HCEC 1CT (cell line): ENCODE measurements around the gene OPA1.

Experiments used
- DNase-seq: peaks from one replicate; pipeline ENCODE4 v3.0.0-alpha.2; 2017

OPA1 gene, protein sequence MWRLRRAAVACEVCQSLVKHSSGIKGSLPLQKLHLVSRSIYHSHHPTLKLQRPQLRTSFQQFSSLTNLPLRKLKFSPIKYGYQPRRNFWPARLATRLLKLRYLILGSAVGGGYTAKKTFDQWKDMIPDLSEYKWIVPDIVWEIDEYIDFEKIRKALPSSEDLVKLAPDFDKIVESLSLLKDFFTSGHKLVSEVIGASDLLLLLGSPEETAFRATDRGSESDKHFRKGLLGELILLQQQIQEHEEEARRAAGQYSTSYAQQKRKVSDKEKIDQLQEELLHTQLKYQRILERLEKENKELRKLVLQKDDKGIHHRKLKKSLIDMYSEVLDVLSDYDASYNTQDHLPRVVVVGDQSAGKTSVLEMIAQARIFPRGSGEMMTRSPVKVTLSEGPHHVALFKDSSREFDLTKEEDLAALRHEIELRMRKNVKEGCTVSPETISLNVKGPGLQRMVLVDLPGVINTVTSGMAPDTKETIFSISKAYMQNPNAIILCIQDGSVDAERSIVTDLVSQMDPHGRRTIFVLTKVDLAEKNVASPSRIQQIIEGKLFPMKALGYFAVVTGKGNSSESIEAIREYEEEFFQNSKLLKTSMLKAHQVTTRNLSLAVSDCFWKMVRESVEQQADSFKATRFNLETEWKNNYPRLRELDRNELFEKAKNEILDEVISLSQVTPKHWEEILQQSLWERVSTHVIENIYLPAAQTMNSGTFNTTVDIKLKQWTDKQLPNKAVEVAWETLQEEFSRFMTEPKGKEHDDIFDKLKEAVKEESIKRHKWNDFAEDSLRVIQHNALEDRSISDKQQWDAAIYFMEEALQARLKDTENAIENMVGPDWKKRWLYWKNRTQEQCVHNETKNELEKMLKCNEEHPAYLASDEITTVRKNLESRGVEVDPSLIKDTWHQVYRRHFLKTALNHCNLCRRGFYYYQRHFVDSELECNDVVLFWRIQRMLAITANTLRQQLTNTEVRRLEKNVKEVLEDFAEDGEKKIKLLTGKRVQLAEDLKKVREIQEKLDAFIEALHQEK

DNA sequence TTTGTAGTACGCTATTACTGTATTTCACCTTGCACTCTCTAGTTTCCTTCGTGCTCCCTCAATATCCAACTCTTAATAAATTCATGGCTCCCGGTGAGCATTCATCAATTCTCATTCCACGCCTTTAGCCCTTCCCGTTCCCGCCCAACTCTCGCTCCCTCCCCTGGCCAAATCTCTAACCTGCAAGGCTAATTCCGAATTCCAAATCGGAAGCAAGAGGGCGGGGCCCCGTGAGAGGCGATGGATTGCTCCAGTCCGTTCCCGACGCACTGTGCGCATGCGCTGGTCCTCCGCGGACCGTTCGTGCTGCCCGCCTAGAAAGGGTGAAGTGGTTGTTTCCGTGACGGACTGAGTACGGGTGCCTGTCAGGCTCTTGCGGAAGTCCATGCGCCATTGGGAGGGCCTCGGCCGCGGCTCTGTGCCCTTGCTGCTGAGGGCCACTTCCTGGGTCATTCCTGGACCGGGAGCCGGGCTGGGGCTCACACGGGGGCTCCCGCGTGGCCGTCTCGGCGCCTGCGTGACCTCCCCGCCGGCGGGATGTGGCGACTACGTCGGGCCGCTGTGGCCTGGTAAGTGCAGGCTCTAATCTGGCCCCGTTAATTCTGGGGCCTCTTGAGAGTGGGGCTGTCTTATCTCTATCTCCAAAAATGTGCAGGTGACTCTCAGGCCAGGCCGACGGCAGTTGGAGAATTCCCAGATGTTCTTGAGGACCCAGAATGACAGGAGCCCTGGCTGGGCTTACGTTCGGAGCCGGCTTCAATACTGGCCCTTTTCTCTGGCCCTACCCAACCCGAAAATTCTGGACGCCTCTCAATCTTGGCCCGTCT lies at the start of gene OPA1:
Gene OPA1, plus strand, starts transcription at position 368 of the 827 bp plus-strand sequence. Its CDS starts 170 bp downstream, at position 538.
- peak; percentile 98 for DNase-seq

DNA sequence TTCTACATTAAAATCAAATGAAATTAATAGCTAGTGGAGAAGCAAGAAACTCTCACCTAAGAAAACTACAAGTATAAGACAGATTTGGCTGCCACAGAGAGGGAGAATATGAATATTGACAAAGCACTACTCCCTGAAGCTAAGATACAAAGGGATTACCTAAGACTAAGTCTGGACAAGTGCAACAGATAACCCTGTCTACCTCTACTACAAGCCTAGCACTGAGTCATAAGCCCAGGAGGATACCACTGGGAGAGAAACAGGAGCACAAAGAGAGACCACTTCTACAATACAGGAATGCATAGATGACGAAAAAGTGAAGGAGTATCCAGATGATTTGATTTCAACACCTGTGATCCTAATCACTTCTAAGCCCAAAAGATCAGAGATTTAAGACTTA lies 48.7 kb upstream of the OPA1 start:
- no peak for DNase-seq

DNA sequence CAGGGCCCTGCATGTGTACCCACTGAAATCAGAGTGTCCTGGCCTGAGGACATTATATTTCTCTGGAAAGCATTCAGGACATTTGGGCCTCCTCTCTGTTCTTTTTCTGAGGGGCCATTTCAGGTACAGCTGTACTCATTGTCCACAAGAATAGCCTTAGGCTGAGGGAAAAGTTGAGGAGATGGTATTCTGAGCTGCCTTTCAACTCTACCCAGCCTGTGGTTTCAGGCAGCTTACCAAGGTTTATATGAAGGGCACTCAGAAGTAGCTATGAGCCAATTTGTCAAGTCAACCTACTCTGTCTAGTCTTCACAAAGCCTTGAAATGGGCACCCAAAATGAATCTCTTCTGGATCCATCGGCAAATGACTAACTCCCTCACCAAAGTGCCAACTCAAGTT lies 47.7 kb upstream of the OPA1 start:
- no peak for DNase-seq

DNA sequence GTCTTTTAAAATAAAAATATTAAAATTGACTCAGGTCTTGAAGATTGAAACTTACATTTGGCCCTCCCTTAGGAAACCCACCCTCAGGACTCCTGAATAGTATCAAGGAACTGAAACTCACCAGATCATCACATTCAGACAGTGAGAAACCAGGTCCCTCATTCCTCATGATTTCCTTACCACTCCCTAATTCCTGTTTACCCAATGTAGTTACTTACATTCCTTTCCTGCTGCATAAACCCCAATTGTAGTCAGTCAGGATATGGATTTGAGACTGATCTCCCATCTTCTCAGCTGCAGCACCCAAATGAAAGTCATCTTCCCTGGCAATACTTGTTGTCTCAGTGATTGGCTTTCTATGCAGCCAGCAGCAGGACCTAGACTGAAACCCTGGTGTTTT lies 46.9 kb upstream of the OPA1 start:
- no peak for DNase-seq

DNA sequence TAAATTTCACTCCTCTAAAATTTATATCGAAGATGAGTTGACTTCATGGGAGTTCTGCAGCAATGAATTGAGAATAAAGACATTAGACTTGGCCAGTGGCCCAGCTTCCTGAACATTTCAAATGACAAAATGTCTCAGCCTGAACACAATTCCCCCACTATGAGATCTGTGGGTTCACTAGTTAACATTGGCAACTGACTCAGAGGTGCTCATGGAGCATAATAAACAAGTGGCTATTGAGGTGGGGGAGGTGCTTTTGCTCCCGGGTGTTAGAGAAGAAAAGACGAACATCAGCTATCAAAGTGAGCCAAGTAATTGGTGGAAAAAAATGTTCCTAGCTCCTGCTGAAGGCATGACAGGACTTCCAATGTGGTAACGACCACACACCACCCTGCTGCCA lies 44.6 kb upstream of the OPA1 start:
- no peak for DNase-seq

DNA sequence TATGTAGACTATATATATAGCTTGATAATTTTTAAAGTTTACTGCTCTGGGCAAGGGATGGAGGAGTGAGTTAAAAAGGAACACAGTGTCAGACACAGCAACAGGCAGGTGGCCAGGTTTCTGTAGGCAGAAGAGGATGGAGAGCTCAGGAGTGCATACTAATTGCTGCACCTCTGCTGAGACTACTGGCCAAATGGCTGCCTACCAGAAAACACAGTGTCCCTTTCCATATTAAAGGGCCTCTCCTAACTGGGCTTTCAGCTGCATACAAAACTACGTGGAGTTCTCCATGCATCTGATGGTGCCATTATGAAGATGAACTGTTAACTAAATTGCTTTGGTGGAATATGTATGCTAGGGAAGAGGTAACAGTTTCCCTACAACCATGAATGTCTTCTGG lies 40.1 kb upstream of the OPA1 start:
- DNase-seq: no peak

DNA sequence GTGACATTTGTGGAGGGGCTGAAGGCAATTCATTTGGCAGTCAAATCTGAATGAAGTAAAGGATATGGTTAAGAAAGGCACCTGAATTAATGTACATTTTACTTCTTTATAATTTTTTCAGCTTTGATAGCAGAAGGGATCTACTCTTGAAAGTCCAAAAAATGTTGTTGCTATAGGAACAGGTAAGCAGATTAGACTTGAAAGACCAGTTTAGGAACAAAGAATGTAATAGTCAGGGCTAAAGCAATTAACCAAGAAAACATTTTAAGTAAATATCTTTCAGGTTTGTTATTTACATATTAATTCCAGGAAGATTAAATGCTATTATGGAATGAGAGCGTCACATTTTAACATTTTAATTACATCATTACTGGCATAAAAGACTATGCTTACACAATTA lies 39.4 kb upstream of the OPA1 start:
- DNase-seq: no peak

DNA sequence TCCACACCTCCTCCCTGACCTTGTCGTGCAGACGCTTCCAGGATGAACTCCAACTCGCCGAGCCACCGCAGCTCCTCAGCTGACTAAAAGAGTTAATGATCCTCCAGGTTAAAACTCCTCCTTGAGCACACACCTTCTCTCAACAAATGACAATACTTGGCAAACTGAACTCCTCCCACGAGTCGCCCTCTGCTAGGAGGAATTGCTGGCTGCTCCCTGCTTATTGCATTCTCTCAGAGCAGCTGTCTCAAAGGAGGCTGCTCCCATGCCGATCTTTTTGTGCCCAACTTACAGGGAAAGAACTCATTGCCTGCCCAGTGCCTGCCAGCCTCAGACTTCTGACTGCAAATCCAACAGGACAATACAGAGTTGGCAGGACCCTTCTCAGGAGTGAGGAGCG lies 38.2 kb upstream of the OPA1 start, which contains the start of gene ATP13A4:
Gene ATP13A4, minus strand, starts transcription at position 85 of the 400 bp plus-strand sequence. CDS start 96 bp downstream, outside the sequence.
- DNase-seq: no peak

DNA sequence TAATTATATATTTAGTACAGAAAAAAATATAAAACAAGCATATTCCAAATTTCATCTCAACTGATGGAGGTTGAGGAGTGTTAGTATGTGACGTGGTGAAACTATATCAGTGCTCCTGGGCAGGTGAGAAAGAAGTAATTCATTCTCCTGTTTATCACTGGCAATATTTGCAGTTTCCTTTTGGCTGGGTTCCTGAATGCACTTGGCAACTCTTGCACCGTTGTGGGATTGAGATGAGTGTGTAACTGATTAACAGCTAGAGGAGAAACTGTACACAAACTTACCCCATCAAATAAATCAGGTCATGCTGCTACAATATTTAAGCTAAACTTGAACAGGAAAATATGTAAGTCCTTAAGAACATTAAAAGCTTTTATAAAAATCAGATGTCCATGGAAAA lies 36.2 kb upstream of the OPA1 start:
- no peak for DNase-seq

DNA sequence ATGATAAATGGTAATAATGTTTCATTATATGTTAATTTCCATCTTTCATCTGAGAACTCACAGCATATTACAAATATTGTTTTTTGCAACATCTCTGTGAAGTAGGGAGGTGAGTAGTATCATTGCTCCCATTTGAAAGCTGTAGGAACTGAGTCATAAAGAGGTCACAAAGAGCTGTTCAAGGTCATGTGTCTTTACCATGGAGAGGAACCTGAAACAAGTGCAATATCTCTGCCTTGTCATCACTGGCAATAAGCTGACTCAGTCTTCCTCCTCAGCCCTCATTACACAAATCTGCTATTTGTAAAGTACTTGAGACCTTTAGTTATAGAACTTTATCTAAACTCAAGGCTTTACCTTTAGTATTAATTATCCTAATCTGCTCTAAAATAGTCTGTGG lies 33.9 kb upstream of the OPA1 start:
- no peak for DNase-seq

DNA sequence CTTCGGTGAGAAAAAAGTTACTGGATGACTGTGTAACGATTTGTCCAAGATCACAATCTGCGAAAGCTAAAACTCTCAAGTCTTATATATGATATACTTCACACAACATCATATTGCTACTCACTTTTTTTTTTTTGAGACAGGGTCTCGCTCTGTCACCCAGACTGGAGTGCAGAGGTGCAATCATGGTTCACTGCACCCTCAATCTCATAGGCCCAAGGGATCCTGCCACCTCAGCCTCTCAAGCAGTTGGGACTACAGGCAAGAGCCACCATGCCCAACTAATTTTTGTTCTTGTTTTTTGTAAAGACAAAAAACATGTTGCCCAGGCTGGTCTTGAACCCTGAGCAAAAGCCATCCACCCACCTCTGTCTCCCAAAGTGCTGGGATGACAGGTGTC lies 32.9 kb upstream of the OPA1 start:
- no peak for DNase-seq

DNA sequence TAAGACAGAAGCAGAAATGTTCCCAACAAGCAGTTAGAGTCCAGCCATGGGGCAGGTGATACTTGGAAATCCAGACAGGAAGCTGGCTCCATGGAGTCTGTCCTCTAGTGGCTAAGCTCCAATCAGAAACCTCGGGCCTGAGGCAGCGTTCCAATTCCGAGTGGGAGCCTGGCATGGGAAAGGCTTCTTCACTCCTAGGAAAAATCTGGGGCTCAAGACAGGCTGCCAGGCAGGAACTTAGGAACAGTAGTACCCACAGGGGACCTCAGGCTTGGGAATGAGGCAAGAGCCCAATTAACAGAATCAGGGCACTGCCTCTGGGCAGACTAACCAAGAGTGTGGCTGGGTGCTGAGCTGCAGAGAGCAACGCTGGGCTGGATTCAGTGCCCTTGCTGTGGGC lies 32.1 kb upstream of the OPA1 start:
- no peak for DNase-seq

DNA sequence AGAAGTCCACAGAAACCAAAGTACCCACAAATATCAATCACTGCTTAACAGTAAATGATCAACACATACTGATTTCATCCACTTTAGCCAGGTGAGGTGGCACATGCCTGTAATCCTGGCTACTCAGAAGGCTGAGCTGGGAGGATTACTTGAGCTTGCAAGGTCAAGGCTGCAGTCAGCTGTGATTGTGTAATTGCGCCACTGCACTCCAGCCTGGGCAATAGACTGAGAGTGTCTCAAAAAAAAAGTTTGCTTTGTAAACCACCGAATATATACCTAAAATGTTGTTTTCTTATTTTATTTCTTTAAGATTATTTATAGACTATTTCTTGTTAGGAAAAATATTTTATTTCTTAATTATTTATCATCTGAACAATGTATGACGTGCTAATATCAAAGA lies 29.6 kb upstream of the OPA1 start:
- DNase-seq: no peak

DNA sequence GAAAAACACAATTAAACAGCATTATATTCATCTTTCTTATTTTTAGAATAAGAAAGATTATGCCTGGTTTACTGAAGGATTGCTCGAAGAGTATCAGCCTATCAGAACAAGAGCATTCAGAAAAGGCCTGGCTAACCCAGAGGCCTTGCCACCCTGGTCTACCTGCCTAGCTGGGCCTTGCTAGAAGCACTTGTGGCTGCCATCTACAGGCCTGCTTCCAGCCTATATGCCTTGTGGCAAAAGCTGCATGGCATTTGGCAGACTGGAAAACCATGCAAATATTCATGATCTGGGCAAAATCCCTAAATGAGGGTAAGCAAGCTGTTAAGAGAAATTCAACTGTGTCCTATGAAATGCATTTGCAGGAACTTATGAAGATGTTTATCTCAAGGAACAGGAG lies 29.0 kb upstream of the OPA1 start:
- no peak for DNase-seq

DNA sequence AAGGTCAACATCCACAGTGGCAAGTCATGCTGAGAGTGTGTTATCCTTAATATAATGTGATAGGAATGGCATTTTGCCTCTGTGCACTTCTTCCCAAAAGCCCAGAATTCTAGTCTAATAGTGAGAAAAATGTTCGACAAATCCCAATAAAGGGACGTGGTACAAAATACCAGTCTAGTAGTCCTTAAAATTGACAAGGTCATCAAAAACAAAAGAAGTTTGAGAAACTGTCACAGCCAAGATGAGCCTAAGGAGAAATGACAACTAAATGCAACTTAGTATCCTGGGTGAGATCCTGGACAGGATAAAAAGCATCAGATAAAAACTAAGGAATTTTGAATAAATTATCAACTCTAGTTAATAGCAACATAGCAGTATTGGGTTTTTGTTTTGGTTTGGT lies 23.9 kb upstream of the OPA1 start:
- DNase-seq: no peak

DNA sequence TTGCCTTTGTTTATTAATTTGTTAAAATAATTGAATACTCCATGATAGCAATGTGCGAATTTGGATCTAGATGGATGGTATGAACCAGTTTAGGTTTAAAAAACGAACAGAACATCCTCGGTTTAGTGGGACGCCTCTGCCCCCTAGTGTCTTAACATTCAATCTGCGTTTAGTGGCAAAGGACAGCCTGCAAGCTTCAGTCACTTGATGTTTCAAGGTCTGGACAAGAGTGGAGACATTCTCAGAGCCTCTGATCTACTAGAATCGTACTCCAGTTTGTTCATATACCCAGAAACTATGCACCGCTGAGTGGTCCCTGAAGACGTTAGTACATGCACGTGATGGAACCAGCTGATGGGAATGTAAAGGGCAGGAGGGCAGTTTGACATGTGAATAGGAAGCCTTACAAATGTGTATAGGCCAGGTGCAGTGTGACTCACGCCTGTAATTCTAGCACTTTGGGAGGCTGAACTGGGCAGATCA lies 20.5 kb upstream of the OPA1 start:
- peak; percentile 58 for DNase-seq

DNA sequence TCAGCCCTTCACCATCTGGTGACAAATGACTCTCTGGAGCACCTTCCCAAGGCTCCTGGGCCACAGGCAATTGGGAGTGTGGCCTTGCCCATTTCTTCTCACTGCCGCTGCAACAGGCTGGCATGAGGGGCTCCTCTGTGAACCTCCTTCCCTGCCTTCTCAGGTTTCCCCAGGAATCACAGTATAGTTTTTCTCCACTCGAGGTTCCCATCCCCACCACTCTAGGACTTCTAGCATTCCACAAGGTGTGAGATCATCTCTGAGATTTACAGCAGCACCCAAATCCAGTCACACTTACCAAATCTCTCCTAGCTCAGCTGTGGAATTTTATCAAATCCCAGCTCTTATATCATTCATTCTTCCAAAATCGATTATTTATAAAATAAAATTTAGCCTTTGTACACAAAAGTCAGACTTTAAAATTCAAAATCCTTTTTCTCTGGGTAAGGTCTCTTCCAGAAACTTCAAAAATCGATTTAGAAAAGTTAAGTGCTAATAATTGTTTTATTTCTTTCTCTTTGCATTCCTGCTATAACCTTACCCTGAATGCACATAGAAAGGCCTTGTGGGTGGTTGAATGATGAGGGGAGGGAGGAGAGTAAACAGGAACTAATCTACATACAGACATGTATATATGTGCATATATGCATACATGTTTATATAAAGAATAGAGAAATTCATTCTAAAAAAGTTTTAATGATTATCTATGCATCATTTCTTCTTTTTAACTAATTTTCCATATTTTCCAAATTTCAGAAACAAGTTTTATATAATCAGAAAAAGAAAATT lies 19.4 kb upstream of the OPA1 start:
- no peak for DNase-seq

DNA sequence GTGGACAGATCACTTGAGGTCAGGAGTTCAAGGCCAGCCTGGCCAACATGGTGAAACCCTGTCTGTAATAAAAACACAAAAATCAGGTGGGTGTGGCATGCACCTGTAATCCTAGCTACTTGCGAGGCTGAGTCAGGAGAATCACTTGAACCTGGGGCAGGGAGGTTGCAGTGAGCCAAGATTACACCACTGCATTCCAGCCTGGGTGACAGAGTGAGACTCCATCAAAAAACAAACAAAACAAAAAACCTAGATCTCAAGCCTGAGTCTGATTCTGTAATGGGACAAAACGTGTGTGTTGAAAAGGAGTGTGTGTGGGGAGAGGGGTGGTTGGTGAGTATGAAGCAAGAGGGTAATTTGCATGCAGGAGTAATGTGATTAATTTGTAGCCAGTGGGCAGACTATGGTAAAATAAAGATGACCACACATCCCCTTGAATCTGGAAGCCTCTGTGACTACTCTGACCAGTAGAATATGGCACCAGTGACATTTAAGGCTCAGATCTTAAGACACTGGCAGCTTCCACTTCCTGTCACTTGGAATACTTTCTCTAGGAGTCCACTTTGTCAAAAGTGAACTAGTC lies 18.4 kb upstream of the OPA1 start:
- no peak for DNase-seq

DNA sequence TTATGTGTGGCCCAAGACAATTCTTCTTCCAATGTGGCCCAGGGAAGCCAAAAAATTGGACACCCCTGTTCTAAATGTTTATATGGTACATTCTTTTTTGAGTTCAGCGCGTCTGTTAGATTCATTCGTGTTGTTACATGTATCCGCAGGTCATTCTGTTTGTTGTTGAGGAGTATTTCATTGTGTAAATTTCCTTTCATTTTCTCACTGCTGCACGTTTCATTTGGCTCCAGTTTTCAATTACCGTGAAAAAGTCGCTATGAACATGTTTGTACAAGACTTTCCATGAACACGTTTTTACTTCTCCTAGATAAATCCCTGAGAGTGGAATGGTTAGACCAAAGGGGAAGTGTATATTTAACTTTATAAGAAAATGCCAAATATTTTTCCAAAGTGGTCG lies 7.5 kb upstream of the OPA1 start:
- DNase-seq: no peak

DNA sequence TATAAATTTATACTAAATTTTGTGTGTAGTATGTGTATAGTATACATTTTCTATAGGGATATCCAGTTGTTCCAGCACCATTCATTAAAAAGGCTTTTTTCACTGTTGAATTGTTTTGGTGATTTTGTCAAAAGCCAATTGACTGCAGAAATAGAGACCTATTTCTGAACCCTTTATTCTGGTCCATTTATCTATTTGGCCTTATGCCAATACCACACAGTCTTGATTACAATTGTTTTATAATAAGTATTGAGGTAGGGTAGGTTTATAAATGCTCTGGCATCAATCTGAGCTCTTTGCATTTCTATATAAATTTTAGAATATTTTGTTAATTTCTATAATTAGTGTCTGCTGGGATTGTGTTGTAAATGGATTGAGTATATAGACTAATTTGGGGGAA lies 6.5 kb upstream of the OPA1 start:
- no peak for DNase-seq

DNA sequence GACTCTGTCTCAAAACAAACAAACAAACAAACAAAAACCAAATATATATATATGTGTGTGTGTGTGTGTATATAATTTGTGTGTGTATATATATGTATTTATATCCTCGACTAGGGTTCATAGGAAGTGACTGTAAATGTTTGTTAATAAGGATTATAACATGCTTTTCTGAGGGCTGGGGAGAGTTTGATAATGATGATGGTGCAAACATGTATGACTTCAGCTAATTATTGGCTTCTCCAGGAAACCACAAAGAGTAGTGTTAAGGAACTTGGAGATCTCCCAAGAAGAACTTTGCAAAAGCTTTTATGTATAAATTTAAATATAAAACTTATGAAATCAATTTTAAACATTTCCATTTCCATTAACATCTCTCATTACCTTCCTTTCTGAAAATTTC lies 3.9 kb upstream of the OPA1 start:
- DNase-seq: no peak

DNA sequence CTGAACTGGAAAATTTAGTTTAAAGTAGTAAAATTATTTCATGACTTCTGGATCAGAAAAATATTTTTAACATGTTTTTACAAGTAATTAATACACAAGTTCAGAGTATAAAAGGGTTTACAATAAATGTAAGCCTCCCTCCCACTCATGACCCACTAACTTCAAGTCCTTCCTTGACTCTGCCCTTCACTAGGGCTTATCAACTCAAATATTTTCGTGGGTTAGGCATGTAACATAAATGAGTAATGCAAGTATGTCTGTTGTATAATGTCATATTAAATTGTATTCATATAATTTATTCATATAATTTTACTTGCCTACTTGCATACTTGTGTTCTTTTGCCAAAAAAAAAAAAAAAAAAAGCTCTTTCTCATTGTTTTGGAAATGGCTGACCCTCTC lies 3.4 kb upstream of the OPA1 start:
- DNase-seq: peak; percentile 9
